ENCODE measurements around the gene CCT3.

DNA sequence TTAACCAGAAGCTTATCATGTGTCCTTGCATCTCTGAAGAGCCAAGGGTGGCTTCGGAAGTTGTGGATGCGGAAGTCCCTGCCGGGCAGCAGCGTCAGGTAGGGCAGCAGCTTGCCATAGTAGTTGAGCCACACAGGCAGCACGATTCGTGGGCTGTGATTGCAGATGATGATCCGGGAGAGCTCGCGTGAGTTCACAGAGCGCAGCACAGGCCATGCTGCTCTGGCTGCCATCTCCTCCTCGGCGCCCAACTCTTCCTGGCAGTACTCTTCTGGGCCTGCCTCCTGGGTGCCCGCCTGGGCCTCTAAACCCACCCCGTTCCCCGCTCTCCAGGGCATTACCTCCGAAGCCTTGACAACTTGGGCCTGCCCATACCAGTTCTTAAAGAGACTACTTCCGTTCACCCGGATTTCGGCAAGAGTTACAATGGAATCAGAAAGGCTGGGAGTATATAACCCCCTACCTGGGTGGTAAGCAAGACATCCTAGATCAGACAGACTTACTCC, 39.2 kb downstream of the CCT3 start, which contains the start of gene VHLL:
- TF ChIP-seq, protein P1, sequence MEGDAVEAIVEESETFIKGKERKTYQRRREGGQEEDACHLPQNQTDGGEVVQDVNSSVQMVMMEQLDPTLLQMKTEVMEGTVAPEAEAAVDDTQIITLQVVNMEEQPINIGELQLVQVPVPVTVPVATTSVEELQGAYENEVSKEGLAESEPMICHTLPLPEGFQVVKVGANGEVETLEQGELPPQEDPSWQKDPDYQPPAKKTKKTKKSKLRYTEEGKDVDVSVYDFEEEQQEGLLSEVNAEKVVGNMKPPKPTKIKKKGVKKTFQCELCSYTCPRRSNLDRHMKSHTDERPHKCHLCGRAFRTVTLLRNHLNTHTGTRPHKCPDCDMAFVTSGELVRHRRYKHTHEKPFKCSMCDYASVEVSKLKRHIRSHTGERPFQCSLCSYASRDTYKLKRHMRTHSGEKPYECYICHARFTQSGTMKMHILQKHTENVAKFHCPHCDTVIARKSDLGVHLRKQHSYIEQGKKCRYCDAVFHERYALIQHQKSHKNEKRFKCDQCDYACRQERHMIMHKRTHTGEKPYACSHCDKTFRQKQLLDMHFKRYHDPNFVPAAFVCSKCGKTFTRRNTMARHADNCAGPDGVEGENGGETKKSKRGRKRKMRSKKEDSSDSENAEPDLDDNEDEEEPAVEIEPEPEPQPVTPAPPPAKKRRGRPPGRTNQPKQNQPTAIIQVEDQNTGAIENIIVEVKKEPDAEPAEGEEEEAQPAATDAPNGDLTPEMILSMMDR (IDR thresholded peaks at IDR 0.05), result no peak
- TF ChIP-seq POLR2A (IDR thresholded peaks at IDR 0.05) (no peak), EP300 (IDR thresholded peaks at IDR 0.05) (no peak)

All from tibial nerve (tissue), 4 donors.